K562 (cell line): ENCODE data around the gene GALNT7. TPM values are rescaled to one million over a fixed set of nuclear protein-coding genes. Genes with fewer than 3 reads are reported as not detected.
A peak's percentile ranks its signal among the peaks of the same experiment; 100 is the strongest.

Experiments used
- ATAC-seq: fragments of 200-7000 bp; cut with Tn5 transposase; 3 replicates; pipeline ENCODE4 v1.9.1; 2020; ENCODE audit warnings: moderate library complexity
- BruUV-seq: library from RNA; stranded (reverse); fragments of 400-500 nt; replicated peaks from 2 replicates; lab custom pipeline; 2021; lab: Mats Ljungman, UMichigan
- CTCF ChIA-PET: fragments of 300-600 bp; formaldehyde crosslinking; extraction: SDS; loops from one replicate; lab custom pipeline; 2021; ENCODE audit warnings: low intra/inter-chr PET ratio; lab: Yijun Ruan, JAX
- POLR2A ChIA-PET: fragments of 300-600, 350-650 bp; sonication (Branson Sonifier 250); formaldehyde crosslinking; extraction: SDS; loops from one replicate; lab custom pipeline; 2021; ENCODE audit warnings: antibody characterized with exemption, inconsistent platforms; lab: Yijun Ruan, JAX
- DNase-seq, 4 experiments: peaks; one replicate each; pipeline versions ENCODE4 v3.0.0 to v3.0.0-alpha.2; 2011 to 2018; ENCODE audit warnings: low spot score in 3 of 4, mixed read lengths in 3 of 4; ENCODE audit errors: extremely low read depth in 1 of 4
- FAIRE-seq: peaks from 2 replicates; lab custom pipeline; 2011; peaks lifted over from hg19 to GRCh38; lab: Jason Lieb, UNC
- H2AFZ ChIP-seq: 2 replicates; pipeline ENCODE4 v1.6.0; 2011; ENCODE audit warnings: low read depth, low read length, control low read depth, inconsistent platforms
- H3K27ac ChIP-seq: fragments of 200-600 bp; 3 replicates; pipeline ENCODE4 v1.8.0; 2011; ENCODE audit warnings: low read depth, mild to moderate bottlenecking, control low read depth, inconsistent platforms, low read length, moderate library complexity, mixed read lengths; ENCODE audit errors: extremely low read depth
- H3K27me3 ChIP-seq, 2 experiments: fragments of 300-600 bp in 1 of 2; 2 replicates in 1 of 2; 3 replicates in 1 of 2; pipeline versions ENCODE4 v1.6.0 to v1.8.0; 2011; ENCODE audit warnings: inconsistent platforms in 2 of 2, low read length in 2 of 2, mild to moderate bottlenecking in 1 of 2, mixed read lengths in 1 of 2, moderate library complexity in 1 of 2; ENCODE audit not compliant: control insufficient read depth in 2 of 2, insufficient read depth in 2 of 2
- H3K36me3 ChIP-seq: fragments of 300-600 bp; 3 replicates; pipeline ENCODE4 v1.8.0; 2011; ENCODE audit warnings: mild to moderate bottlenecking, low read length, inconsistent platforms; ENCODE audit not compliant: control insufficient read depth, insufficient read depth
- H3K4me1 ChIP-seq, 2 experiments: fragments of 200-600 bp in 1 of 2; replicated peaks in 1 of 2; 2 replicates in 1 of 2; 3 replicates in 1 of 2; pipeline versions ENCODE4 v1.5.1 to v1.8.0; 2011; ENCODE audit warnings: inconsistent platforms in 2 of 2, low read length in 2 of 2, mild to moderate bottlenecking in 1 of 2, mixed read lengths in 1 of 2, moderate library complexity in 1 of 2; ENCODE audit not compliant: control insufficient read depth in 2 of 2, insufficient read depth in 2 of 2
- H3K4me2 ChIP-seq: 2 replicates; pipeline ENCODE4 v1.6.1; 2011; ENCODE audit warnings: low read length, control low read depth, inconsistent platforms, mixed read lengths; ENCODE audit not compliant: insufficient read depth
- H3K4me3 ChIP-seq: fragments of 200-600 bp; sonication (generic), shearing (Covaris generic); 2 replicates; pipeline ENCODE4 v1.5.1; 2016; ENCODE audit warnings: control low read depth, inconsistent platforms
- H3K79me2 ChIP-seq: fragments of 200-600 bp; 3 replicates; pipeline ENCODE4 v1.8.0; 2011; ENCODE audit warnings: low read length, inconsistent platforms; ENCODE audit not compliant: control insufficient read depth, insufficient read depth
- H3K9ac ChIP-seq, 2 experiments: 2 replicates each; pipeline versions ENCODE4 v1.6.0 to v1.6.1; 2011; ENCODE audit warnings: low read depth in 2 of 2, low read length in 2 of 2, control low read depth in 1 of 2, inconsistent platforms in 1 of 2, mild to moderate bottlenecking in 1 of 2, mixed read lengths in 1 of 2; ENCODE audit not compliant: insufficient read depth in 1 of 2
- H3K9me1 ChIP-seq: one replicate; pipeline ENCODE4 v1.6.0; 2011; ENCODE audit warnings: inconsistent platforms, mild to moderate bottlenecking, low read length, moderate library complexity; ENCODE audit not compliant: control insufficient read depth, insufficient read depth
- H3K9me3 ChIP-seq: replicated peaks from 2 replicates; pipeline ENCODE4 v1.5.1; 2011; ENCODE audit warnings: low read depth, low read length, inconsistent platforms; ENCODE audit not compliant: control insufficient read depth, insufficient read depth
- H4K20me1 ChIP-seq: replicated peaks from 2 replicates; pipeline ENCODE4 v1.6.1; 2011; ENCODE audit warnings: low read length, inconsistent platforms, mixed read lengths; ENCODE audit not compliant: control insufficient read depth, insufficient read depth
- BMI1 ChIP-seq: fragments of 150-350 bp; IDR thresholded peaks from 2 replicates; pipeline ENCODE4 v1.6.1; 2014; ENCODE audit warnings: low read length
- CHCHD3 ChIP-seq: fragments of 250-450 bp; sonication (Bioruptor Pico); IDR thresholded peaks from 2 replicates; pipeline ENCODE4 v2.1.2; 2022; ENCODE audit warnings: mild to moderate bottlenecking
- HDAC2 ChIP-seq: fragments of 450-650 bp; IDR thresholded peaks from 2 replicates; pipeline ENCODE4 v1.6.1; 2016; ENCODE audit warnings: mild to moderate bottlenecking
- HDGF ChIP-seq: fragments of 450-650 bp; IDR thresholded peaks from 2 replicates; pipeline ENCODE4 v1.6.1; 2016
- MECOM ChIP-seq: fragments of 250-450 bp; sonication (Bioruptor Pico); IDR thresholded peaks from 2 replicates; pipeline ENCODE4 v1.8.0; 2022; ENCODE audit warnings: inconsistent platforms
- NR4A1 ChIP-seq, 2 experiments: fragments of 250-450 bp in 1 of 2; fragments of 450-650 bp in 1 of 2; sonication (Bioruptor Pico) in 1 of 2; IDR thresholded peaks; 2 replicates each; pipeline versions ENCODE4 v1.4.0 to v1.6.1; 2016 to 2020; ENCODE audit warnings: mild to moderate bottlenecking in 2 of 2, missing compliant biosample characterization in 1 of 2, missing genetic modification characterization in 1 of 2, moderate library complexity in 1 of 2
- SAFB2 ChIP-seq: fragments of 200-400 bp; formaldehyde crosslinking; IDR thresholded peaks from 2 replicates; pipeline ENCODE4 v1.6.1; 2018; ENCODE audit warnings: borderline replicate concordance, low read length, low read depth, moderate library complexity; ENCODE audit not compliant: severe bottlenecking
- SPI1 ChIP-seq: IDR thresholded peaks from 2 replicates; pipeline ENCODE4 v1.6.1; 2011; ENCODE audit warnings: low read depth, low read length, control low read depth, borderline replicate concordance
- ZKSCAN3 ChIP-seq: fragments of 250-450 bp; sonication (Bioruptor Pico); IDR thresholded peaks from 2 replicates; pipeline ENCODE4 v1.4.0; 2020
- ZNF224 ChIP-seq: sonication (generic); formaldehyde crosslinking; IDR thresholded peaks from 2 replicates; pipeline ENCODE4 v1.8.0; 2022; ENCODE audit warnings: mild to moderate bottlenecking, missing genetic modification reagents
- WGBS: fragments of 100-300 bp; shearing (Covaris generic); methylation state at CpG from one replicate; pipeline ENCODE4 v1.1.6; 2016; ENCODE audit warnings: low coverage, mixed read lengths; ENCODE audit not compliant: insufficient coverage; ENCODE audit errors: missing lambda C conversion rate; 5-methylcytosine and 5-hydroxymethylcytosine counted together
- in situ Hi-C: fragments of 300-500 bp; cut with MboI; formaldehyde crosslinking; loops from 4 replicates; pipeline ENCODE4 v1.15.0; 2018; ENCODE audit warnings: inconsistent platforms, mixed read lengths
- intact Hi-C: fragments of 100-400 bp; cut with micrococcal nuclease; formaldehyde crosslinking; loops from 2 replicates; pipeline ENCODE4 v1.14.2; 2022
- polyA plus RNA-seq, 8 experiments: library from polyadenylated mRNA; depleted of rRNA in 4 of 8; stranded (reverse) in 5 of 8; unstranded in 3 of 8; fragments of >200 nt; fragmentation: Nextera tagmentation in 2 of 8; fragmentation: Illumina TruSeq in 1 of 8; extraction: Ambion mirVana in 2 of 8; extraction: Trizol in 1 of 8; gene quantifications; 2 replicates each; pipeline versions ENCODE4 v1.2.1 to v1.2.3, GENCODE V29; 2011 to 2014; ENCODE audit warnings: inconsistent platforms in 1 of 8, missing spikeins in 1 of 8
- total RNA-seq, 7 experiments: library from RNA; depleted of rRNA in 6 of 7; stranded (reverse); fragments of >200 nt in 6 of 7; fragmentation: Illumina TruSeq in 2 of 7; extraction: Trizol in 2 of 7; gene quantifications; 2 replicates each; pipeline versions ENCODE4 v1.2.1 to v1.2.3, GENCODE V29; 2011 to 2021; ENCODE audit warnings: low replicate concordance in 1 of 7
- TF ChIP-seq, protein P1 (sequence below): fragments of 450-650 bp; formaldehyde crosslinking; IDR thresholded peaks from 2 replicates; pipeline ENCODE4 v1.4.0; 2020; ENCODE audit warnings: mild to moderate bottlenecking, mixed read lengths

The GALNT7 gene
- total and polyA plus RNA-seq, 9 of the 15 experiments (the other 6 are each of a cell fraction or from before 2014, with no cell fraction given), result 16.7 to 38.7 (median 31.1) TPM

DNA sequence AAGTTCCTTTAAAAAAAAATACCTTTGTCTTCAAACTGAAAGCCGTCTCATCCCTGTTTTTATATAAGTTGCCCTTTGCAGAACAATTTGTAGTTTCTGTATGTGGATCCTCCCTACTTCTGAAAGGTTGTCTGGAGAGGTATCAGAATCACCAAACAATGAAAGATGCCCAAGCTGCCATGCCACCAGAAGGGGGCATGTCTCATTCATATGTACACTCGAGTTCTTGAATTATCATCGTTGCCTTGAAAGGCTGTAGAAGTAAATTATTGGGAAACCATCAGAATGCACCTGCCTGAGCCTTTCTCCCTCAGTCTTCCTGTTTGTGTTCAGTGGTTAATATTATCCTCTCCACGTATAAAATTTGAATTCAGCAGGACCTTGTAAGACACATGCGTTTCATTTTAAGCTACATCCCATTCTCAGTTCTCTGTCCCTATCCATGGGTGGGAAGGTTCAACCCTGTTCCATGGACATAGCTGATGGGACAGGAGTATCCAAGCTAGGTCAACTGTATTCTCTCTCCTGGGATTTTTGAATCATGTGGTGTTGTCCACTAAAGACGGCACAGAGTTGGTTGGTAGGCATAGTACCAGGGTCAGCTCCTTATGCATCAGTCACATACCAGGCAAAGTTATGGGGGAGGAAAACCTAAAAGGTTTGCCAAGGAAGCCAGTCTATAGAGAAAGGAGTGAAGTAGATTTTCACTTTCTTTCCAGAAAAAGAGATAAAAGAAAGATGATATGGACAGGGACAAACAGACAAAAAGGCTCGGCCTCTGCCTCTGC is 24.0 kb downstream of the GALNT7 start:
- no TSS peak for BruUV-seq
- Histone ChIP-seq H4K20me1 (no peaks in the 10 kb centered on the region), H3K36me3 (0 out of 3 replicates have a peak, but pooled peaks cover 2% of the 10 kb centered on the region), H3K79me2 (peaks cover 80% of the 10 kb centered on the region), H3K4me3 (no peak overlapping the region), H3K27ac (no peak overlapping the region), H3K4me1 (peaks cover 3 to 19% of the 10 kb centered on the region in 2 experiments; a peak in 2 of 5 replicates), H3K4me2 (no peak overlapping the region), H3K9me3 (no peaks in the 10 kb centered on the region), H3K9me1 (no peaks in the 10 kb centered on the region), H3K9ac (no peak overlapping the region), H2AFZ (no peak overlapping the region), H3K27me3 (no peaks in the 10 kb centered on the region)
- TF ChIP-seq HDGF, result no peak
- TF ChIP-seq NR4A1 (CRISPR knock-in tag; IDR thresholded peaks at IDR 0.05), result no peak
- TF ChIP-seq NR4A1 (tag; IDR thresholded peaks at IDR 0.05), result no peak
- no peak for TF ChIP-seq ZNF224 (CRISPR knock-in tag)
- TF ChIP-seq BMI1, result no peak
- TF ChIP-seq HDAC2, result no peak
- TF ChIP-seq, protein P1, sequence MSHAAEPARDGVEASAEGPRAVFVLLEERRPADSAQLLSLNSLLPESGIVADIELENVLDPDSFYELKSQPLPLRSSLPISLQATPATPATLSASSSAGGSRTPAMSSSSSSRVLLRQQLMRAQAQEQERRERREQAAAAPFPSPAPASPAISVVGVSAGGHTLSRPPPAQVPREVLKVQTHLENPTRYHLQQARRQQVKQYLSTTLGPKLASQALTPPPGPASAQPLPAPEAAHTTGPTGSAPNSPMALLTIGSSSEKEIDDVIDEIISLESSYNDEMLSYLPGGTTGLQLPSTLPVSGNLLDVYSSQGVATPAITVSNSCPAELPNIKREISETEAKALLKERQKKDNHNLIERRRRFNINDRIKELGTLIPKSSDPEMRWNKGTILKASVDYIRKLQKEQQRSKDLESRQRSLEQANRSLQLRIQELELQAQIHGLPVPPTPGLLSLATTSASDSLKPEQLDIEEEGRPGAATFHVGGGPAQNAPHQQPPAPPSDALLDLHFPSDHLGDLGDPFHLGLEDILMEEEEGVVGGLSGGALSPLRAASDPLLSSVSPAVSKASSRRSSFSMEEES, result no peak
- no peak for TF ChIP-seq CHCHD3
- TF ChIP-seq MECOM (CRISPR knock-in tag), result no peak
- TF ChIP-seq ZKSCAN3 (CRISPR knock-in tag), result no peak
- TF ChIP-seq SPI1, result no peak
- TF ChIP-seq SAFB2, result no peak
- POLR2A ChIA-PET, result interaction anchor here (1.0 kb wide), 1 partner anchor 14 kb away, joined by 3 read pairs; no protein-coding TSS in a partner anchor
- WGBS, result 50% methylated on average over 7 of the region's 7 CpGs
- in situ Hi-C loops, result no loop called here
- DNase-seq (no peak), FAIRE-seq (peak; percentile 15), ATAC-seq (no peak)
- CTCF ChIA-PET, result no interaction called here
- intact Hi-C loops, result no loop called here
